NK-92 (cell line): ENCODE results near the gene TANGO6.
"Not testable (repeated sequence)": the region's sequence is repeated elsewhere in the genome, so short reads cannot be mapped to it uniquely, and the experiment has no call there.

Experiments used
- DNase-seq: peaks from one replicate; lab custom pipeline; 2025; ENCODE audit not compliant: unreplicated experiment; lab: John Stamatoyannopoulos, UW

TANGO6 gene

DNA sequence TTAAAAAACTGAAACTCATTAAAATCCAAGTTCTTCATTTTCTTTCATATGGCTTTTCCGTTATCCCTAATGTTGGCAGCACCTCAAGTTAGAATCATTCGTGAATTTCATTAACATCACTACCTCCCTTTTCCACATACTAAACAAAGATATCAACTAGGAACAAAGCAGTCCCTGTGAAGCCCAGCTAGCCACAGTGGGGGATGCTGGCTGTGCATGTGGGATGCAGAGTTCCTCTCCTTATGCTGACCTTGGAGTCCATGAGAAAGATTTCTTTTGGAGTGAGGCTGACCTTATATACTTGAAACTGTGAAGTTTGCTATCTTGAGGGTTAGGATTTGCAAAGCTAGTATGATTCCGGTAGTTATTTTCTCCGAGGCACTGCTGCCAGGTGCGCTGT is 117.6 kb downstream of the TANGO6 start:
- no peak for DNase-seq

DNA sequence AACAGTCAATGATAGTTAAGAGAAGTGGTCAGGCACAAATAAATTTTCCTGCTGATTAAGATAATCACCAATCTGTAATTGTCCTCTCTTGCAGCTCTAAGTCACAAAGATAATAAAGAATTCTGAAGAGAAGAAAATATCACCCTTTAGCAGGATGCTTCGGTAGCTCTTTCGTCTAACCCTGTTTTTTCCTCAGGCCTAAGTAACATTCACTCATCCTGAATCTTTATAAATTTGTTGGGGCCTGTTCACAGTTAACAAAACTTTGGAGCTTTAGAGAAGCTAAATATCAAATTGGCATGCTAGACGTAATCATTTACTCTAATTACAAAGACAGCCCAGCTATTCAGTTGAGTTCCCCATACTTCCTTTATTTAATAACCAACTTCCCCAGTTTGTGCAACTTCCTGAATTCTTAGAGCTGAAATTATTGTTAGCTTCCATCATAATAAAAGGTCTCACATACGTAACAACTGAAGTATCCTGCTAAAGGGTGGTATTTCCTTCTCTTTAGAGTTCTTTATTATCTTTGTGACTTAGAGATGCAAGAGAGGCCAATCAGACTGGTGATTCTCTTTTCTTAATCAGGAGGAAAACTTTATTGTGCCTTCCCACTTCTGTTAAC is 118.6 kb downstream of the TANGO6 start:
- DNase-seq = no peak

DNA sequence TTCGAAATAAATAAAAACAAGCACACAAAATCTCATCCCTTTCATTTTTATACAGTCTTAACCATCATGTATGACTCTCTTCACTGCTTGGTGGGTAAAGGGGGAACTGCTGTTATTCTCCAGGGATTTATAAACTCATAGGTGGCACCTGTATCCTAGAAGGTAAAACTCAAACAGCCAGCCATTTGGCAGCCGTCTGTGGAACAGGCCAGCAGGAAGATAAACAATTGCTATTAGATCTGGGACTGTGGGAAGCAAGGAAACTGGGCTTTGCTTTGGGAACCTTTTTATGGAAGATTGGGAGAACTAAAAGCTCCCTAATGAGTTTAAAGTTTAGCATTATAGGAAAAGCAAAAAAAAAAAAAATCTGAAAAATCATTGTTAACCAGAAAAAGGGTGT is 126.0 kb downstream of the TANGO6 start:
- DNase-seq = no peak

DNA sequence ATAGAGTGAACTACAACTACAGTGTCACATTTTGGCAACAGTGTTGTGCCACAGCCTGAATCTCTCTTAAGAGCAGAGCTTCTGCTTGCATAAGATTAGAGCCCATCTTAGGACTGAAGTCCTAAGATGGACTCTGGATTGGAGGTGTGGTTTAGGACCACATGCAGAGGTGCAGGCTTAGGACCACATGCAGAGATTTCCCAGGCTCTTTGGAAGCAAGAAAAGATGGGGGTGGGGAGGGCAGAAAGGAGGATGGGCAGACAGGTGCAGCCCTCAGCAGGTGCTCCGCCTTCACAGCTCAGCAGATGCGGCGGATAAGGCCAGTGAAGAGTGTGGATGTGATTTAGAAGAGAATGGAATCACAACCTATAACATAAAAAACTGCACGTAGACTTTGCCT is 128.7 kb downstream of the TANGO6 start:
- DNase-seq = no peak

DNA sequence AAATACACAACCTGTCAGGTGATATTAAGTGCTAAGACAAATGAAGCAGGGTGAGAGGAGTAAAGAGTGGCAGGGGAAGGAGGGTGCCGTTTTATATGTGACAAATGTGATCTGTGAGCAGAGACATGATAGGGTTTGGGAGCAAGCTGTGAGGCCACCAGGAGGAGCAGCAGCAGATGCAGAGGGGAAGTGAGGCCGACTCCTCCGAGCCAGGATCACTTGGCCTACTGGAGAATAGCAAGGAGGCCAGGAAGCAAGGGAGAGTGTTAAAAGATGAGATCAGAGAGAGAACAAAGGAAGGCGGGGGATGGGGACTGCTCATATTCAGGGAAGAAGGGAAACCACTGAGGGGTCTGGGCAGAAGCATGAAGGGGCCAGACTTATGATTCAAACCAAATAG is 129.4 kb downstream of the TANGO6 start:
- DNase-seq = no peak

DNA sequence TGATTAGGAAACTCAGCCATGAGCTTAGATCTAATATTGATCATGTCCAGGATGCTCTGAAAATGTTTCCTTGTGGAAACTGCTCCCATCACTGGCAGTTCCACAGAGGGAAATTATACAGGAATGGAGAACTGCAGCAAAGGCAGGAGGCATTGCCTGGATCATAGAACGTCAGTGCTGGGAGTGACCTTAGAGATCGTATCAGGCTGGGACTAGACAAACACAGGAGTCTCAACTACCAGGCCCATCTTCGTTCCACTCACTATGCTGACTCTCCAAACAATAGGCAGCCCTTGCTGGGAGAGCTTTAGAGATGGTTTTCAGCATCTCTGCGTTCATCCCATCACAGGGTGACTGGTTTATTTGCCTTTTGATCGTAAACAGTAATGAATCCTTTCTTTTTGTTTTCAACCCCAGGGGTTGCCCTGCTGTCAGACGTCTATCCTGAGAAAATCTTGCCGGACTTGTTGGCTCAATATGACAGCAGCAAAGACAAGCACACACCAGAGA is 130.3 kb downstream of the TANGO6 start:
- DNase-seq = no peak

DNA sequence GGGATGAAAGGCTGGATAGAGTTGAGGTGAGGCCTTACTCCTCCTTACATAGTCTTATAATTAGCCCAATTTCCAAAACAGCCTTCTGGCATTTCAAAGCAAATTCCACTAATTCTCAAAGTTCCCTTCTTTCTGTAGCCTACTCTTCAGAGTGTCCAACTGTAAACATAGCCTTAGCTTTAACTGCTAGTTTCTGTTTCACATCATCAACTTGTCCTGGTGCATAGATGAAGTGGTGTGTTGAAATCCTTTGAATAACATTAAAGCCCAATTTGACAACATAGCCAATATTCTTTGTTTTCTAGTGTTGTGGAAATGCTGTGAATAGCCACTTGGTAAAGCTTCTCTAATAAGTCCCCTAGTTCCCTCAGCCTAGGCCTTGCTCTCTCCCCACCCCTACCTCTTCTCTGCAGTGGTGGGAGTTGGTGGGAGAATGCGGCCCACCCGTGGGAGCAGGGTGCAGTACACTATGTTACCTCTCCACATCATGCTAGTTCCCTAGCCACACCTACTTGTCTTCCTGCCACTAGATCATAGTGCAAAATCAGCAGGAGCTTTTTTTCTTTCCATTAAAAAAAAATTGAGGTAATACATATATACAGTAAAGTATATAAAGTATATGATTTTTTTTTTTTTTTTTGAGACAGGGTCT is 135.1 kb downstream of the TANGO6 start:
- no peak for DNase-seq

DNA sequence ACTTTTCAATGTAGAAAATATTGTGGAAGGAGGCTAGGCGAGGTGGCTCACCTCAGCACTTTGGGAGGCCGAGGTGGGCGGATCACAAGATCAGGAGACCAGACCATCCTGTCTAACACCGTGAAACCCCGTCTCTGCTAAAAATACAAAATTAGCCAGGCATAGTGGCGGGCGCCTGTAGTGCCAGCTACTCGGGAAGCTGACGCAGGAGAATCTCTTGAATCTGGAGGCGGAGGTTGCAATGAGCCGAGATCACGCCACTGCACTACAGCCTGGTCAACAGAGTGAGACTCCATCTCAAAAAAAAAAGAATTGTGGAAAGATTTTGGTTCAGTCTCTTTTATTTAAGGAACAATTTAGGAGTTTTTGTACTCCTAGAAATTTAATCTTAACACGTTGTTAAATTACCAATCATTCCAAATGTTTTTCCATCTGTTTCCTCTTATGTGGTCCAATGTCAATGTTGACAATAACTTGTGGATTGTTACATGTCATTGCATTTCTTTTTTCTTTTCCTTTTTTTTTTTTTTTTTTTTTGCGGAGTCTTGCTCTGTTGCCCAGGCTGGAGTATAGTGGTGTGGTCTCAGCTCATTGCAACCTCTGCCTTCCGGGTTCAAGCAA is 137.5 kb downstream of the TANGO6 start:
- no peak for DNase-seq

DNA sequence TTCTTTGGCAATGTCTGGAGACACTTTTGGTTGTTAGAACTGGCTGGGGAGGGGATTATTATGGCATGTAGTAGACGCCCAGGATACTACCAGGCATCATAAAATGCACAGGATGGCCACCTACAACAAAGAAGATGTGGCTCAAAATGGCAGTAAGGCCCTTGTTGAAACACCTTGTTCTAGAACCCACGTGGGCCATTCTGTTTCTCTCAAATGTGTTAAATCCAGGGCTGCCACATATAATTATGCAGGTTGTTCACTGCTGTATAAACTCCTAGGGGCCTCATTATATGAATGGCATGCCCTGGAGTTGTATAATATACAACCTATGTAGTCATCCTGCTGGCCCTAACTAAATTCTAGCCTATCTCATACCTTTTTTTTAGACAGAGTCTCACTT is 138.6 kb downstream of the TANGO6 start:
- DNase-seq = no peak

DNA sequence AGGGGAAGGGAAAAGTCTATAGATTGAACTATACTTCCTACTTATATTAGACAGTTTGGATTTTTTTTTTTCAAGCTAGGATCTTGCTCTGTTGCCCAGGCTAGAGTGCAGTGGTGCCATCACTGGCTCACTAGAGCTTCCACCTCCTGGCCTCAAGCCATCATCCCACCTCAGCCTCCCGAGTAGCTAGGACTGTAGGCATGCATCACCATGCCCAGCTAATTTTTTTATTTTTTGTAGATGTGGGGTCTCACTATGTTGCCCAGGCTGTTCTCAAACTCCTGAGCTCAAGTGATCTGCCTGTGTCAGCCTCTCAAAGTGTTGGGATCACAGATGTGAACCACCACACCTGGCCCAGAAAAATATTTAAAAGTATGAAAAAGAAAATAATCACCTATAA is 141.1 kb downstream of the TANGO6 start:
- DNase-seq = no peak

DNA sequence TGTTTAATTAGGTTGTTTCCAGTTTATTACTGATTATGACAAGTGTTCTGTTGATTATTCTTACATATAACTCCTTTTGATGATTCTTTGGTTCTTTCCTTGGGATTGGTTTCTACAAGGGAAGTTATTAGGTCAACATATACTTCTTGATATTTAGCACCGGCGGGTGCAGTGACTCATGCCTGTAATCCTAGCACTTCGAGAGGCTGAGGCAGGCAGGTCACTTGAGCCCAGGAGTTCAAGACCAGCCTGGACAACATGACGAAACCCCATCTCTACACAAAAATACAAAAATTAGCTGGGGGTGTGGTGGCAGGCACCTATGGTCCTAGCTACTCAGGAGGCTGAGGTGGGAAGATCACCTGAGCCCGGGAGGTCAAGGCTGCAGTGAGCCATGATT is 141.9 kb downstream of the TANGO6 start:
- no peak for DNase-seq

DNA sequence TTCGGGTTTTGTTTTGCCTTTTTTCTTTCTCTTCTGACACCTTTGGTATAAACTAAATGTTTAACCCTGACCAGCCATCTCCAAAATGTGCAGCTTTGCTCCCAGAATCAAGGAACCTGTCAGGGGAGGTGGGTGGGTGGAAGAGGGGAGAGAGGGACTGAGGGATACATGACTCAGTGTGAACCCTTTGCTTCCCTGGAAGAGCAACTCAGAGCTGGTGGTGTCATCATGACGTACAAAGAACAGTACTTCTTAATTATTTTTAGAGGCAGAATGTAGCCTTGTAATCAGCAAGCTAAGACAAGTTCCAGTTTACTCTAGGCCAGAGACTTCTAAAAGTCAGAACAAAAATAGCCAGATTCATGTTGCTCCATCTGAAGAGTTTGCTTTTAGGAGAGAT is 142.5 kb downstream of the TANGO6 start:
- no peak for DNase-seq

DNA sequence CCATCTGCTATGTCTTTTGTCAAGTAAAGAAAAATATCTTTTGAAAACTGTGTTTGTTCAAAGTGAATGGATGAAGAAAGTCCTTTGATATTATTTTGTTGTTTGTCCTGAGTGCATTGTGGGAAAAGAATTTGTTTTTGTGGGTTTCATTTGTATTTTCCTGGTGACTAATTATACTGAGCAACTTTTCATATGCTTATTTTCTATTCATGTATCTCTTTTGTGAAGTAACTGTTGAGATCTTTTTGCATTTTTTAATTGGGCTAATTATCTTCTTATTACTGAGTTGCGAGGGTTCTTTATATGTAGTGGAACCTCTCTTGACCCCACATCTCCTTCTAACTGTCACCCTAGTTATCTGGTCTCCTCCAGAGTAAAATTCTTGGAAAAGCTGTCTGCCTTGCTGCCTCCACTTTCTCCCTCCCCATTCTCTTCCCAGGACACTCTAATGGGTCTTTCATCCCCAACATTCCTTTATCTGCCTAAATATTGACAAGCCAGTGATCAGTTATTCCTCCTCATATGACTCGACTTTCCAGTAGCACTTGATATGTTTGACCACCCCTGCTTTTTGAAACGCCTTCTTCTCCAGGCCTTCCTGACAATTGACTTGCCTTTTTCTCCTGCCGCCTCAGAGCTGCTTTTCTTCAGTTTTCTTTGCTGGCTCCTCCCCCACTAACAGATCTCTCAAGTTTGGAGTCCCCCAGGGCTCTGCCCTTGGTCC is 144.6 kb downstream of the TANGO6 start:
- no peak for DNase-seq

DNA sequence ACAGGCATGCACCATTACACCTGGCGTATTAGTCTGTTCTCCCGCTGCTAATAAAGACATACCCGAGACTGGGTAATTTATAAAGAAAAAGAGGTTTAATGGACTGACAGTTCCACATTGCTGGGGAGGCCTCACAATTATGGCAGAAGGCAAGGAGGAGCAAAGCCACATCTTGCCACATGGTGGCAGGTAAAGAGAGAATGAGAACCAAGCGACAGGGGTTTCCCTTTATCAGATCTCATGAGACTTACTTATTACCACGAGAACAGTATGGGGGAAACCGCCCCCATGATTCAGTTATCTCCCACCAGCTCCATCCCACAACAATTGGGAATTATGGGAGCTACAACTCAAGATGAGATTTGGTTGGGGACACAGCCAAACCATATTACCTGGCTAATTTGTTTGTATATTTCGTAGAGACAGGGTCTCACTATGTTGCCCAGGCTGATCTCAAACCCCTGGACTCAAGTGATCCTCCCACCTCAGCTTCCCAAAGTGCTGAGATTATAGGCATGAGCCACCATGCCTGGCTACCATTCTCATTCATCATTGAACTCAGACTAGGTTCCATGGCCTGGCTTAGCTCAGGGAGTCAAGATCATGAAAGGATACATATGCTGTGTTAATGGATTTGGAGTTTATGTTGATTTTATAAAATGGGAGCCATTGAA is 147.0 kb downstream of the TANGO6 start:
- DNase-seq = not testable (repeated sequence)

DNA sequence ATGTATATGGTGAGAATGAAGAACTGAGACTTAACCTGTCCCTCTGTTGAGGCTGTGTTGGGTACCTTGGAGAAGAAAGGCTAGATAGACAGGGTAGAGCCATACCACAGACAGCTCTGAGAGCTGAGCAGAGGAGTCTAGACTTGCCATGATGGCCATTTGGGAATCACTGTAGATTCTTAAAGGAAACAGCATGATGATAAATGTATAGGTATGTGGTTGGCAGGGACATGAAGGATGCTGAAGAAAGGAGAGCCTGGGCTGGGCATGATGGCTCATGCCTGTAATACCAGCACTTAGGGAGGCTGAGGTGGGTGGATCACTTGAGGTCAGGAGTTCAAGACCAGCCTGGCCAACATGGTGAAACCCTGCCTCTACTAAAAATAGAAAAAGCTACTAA is 147.7 kb downstream of the TANGO6 start:
- no peak for DNase-seq

DNA sequence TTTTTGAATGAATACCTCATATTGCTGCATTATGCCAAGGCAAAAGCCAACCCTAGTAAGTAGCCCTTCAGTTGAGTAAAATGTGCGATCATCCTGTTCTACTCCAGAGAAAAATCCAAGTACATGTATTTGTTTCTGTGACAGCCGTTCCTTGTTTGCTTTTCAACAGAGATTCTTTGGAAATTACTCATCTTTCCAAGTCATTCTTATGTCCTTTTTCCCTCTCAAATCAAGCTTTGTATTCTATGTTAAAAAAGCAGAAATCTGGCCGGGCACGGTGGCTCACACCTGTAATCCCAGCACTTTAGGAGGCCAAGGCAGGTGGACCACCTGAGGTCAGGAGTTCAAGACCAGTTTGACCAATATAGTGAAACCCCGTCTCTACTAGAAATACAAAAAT is 149.2 kb downstream of the TANGO6 start:
- DNase-seq = no peak

DNA sequence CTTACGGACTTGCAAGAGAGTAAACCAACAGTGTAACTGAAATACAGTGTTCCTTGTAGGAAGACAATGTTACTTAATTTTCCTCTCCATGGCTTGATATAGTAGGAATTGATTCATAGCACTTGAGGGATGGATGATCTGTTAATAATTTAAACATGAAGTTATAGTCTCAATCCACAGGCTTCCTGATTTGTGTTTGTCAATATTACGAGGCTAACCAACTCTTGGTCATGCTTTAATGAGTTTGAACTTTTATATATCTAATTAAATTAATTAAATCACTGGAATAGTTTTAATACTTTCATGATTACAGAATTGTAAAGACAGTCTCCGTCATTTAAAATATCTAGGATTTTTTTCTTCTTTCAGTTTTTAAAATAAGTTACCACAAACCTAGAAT is 150.1 kb downstream of the TANGO6 start:
- no peak for DNase-seq

DNA sequence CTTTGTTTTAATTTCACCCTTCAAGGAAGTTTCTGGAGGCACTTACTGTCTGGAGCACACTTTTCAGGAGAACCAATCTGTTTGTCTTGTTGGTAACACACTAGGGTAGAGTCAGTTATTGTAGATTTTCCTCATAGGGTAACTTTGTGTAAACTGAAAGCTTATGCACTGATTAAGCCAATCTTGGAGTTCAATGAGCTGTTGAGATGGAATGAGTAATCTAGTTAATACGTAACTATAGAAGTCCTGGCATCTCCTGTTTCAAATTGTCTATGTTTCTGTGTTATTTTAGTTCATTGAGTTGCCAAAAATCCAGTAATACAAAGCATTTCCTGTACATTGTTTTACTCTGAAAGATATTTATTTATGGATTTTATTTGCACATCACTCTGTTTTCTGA is 150.6 kb downstream of the TANGO6 start:
- no peak for DNase-seq

DNA sequence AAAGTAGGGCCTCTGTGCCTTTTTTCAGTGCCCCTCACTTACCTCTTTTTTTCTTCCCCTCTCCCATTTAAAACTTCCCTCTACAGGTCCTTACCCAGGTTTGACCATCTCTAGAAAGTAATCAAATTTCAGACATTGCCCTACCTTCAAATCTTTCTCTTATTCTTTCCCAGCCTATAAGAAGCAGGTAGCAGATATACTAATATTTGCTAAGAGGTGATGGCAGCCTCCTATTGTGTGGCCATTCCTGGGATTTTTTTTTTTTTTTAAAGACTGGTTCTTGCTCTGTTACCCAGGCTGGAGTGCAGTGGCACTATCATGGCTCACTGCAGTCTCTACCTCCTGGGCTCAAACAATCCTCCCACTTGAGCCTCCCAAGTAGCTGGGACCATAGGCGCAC is 151.0 kb downstream of the TANGO6 start:
- DNase-seq = no peak

DNA sequence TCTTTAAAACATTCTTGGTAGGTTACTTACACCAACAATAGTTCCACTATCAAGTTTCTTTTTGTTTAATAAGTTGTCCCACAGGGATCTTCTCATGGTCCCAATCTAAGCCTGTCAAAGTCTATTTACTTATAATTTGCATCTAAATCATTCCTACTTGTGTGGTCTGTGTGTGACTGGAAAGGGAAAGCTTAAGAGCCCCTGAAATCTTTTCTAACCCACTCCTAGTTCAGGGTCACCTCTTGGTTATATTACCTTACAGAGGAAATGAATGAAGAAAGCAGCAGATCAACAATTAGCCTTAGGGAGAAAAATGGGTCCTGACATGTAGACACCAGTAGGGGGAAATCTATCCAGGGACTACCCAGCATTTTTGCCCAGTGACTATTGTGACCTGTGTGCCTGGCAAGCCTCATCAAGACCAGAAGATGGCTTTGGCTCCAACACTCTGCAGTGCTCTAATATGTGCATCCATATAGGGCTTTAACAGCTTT is 151.7 kb downstream of the TANGO6 start:
- DNase-seq = no peak

DNA sequence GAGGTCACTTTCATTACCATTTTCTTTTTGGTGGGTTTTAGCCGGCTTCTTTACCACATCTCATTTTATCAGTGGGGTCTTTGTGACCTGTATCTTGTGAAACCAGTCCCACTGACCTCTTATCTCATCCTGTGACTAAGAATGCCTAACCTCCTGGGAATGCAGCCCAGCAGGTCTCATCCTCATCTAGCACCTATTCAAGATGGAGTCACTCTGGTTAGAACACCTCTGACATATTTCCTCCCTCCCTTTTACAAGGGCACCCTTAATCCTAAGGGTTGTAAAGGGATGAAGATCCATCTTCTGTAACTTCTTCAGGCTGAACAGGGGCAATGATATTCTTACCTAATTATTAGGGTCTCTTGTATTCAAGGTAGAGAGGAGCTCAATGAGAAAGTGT is 154.2 kb downstream of the TANGO6 start:
- DNase-seq = no peak
